HepG2 (cell line): ENCODE measurements around the gene ASTN2. TPM values are rescaled to one million over a fixed set of nuclear protein-coding genes. Genes with fewer than 3 reads are reported as not detected.

Experiments used
- ATAC-seq: fragments of 200-7000 bp; cut with Tn5 transposase; 3 replicates; pipeline ENCODE4 v1.9.1; 2020; ENCODE audit warnings: mild to moderate bottlenecking, moderate library complexity
- BruUV-seq: library from RNA; stranded (reverse); fragments of 400-500 nt; replicated peaks from 2 replicates; lab custom pipeline; 2021; lab: Mats Ljungman, UMichigan
- CTCF ChIA-PET: fragments of 300-600 bp; formaldehyde crosslinking; extraction: SDS; loops from one replicate; lab custom pipeline; 2021; ENCODE audit warnings: low total read pairs, inconsistent platforms, low intra/inter-chr PET ratio; lab: Yijun Ruan, JAX
- POLR2A ChIA-PET: fragments of 350-600 bp; sonication (Branson Sonifier 250); formaldehyde crosslinking; loops from one replicate; lab custom pipeline; 2020; ENCODE audit warnings: antibody characterized with exemption, inconsistent platforms; lab: Yijun Ruan, JAX
- DNase-seq: peaks from one replicate; pipeline ENCODE4 v3.0.0-alpha.2; 2015; ENCODE audit warnings: low spot score
- FAIRE-seq: peaks from 3 replicates; lab custom pipeline; 2011; peaks lifted over from hg19 to GRCh38; lab: Jason Lieb, UNC
- H2AFZ ChIP-seq: one replicate; pipeline ENCODE4 v1.6.1; 2011; ENCODE audit warnings: low read length, inconsistent platforms
- H3K27ac ChIP-seq: fragments of 300-600 bp; 3 replicates; pipeline ENCODE4 v1.8.0; 2011; ENCODE audit warnings: mixed run types, mild to moderate bottlenecking, mixed read lengths, low read length, inconsistent platforms; ENCODE audit not compliant: insufficient read depth; ENCODE audit errors: extremely low read length
- H3K27me3 ChIP-seq, 2 experiments: fragments of 200-600 bp in 1 of 2; 2 replicates in 1 of 2; 3 replicates in 1 of 2; pipeline versions ENCODE4 v1.6.0 to v1.8.0; 2011; ENCODE audit warnings: low read length in 2 of 2, mild to moderate bottlenecking in 2 of 2, moderate library complexity in 2 of 2, inconsistent platforms in 1 of 2; ENCODE audit not compliant: insufficient read depth in 2 of 2, control insufficient read depth in 1 of 2
- H3K36me3 ChIP-seq, 2 experiments: fragments of 200-600 bp in 1 of 2; replicated peaks in 1 of 2; 2 replicates in 1 of 2; 3 replicates in 1 of 2; pipeline versions ENCODE4 v1.5.1 to v1.8.0; 2011; ENCODE audit warnings: low read length in 2 of 2, inconsistent platforms in 1 of 2; ENCODE audit not compliant: insufficient read depth in 2 of 2, control insufficient read depth in 1 of 2
- H3K4me1 ChIP-seq: 2 replicates; pipeline ENCODE4 v1.5.1; 2012; ENCODE audit warnings: low read length, inconsistent platforms; ENCODE audit not compliant: insufficient read depth
- H3K4me2 ChIP-seq: 2 replicates; pipeline ENCODE4 v1.6.0; 2011; ENCODE audit warnings: low read depth, low read length, inconsistent platforms
- H3K4me3 ChIP-seq, 3 experiments: fragments of 200-600 bp in 1 of 3; sonication (generic), shearing (Covaris generic) in 1 of 3; replicated peaks in 1 of 3; 2 replicates each; pipeline ENCODE4 v1.5.1; 2011 to 2016; ENCODE audit warnings: low read length in 3 of 3, inconsistent platforms in 2 of 3, low read depth in 2 of 3, mild to moderate bottlenecking in 2 of 3, control low read depth in 1 of 3, mixed read lengths in 1 of 3; ENCODE audit not compliant: insufficient read depth in 1 of 3
- H3K79me2 ChIP-seq: one replicate; pipeline ENCODE4 v1.6.1; 2011; ENCODE audit warnings: low read length, inconsistent platforms; ENCODE audit not compliant: insufficient read depth
- H3K9ac ChIP-seq: 2 replicates; pipeline ENCODE4 v1.6.0; 2011; ENCODE audit warnings: mild to moderate bottlenecking, low read depth, low read length, inconsistent platforms; ENCODE audit not compliant: insufficient read depth
- H3K9me3 ChIP-seq: 2 replicates; pipeline ENCODE4 v1.5.1; 2012; ENCODE audit warnings: mild to moderate bottlenecking, low read length
- H4K20me1 ChIP-seq: 2 replicates; pipeline ENCODE4 v1.6.0; 2011; ENCODE audit warnings: inconsistent platforms, mild to moderate bottlenecking, low read length, moderate library complexity; ENCODE audit not compliant: insufficient read depth
- SOX5 ChIP-seq: IDR thresholded peaks from 2 replicates; pipeline ENCODE4 v1.6.1; 2016; ENCODE audit warnings: borderline replicate concordance
- SRF ChIP-seq: IDR thresholded peaks from 2 replicates; pipeline ENCODE4 v1.6.1; 2011; ENCODE audit warnings: mild to moderate bottlenecking, low read depth, low read length, moderate library complexity
- ZNF225 ChIP-seq: sonication (generic); formaldehyde crosslinking; IDR thresholded peaks from 2 replicates; pipeline ENCODE4 v1.4.0; 2020; ENCODE audit warnings: mild to moderate bottlenecking, missing genetic modification reagents
- ZNF510 ChIP-seq: sonication (generic); formaldehyde crosslinking; IDR thresholded peaks from 2 replicates; pipeline ENCODE4 v1.4.0; 2020; ENCODE audit warnings: low read depth, mild to moderate bottlenecking, missing genetic modification reagents
- ZNF558 ChIP-seq: sonication (generic); formaldehyde crosslinking; IDR thresholded peaks from 2 replicates; pipeline ENCODE4 v1.9.0; 2022; ENCODE audit warnings: mild to moderate bottlenecking, missing genetic modification reagents, borderline replicate concordance
- WGBS: methylation state at CpG from one replicate; pipeline ENCODE4 v1.1.6; 2017; ENCODE audit warnings: low lambda C conversion rate; 5-methylcytosine and 5-hydroxymethylcytosine counted together
- in situ Hi-C: cut with HindIII; loops from 2 replicates; pipeline ENCODE4 v1.10.0; 2017; ENCODE audit warnings: low pct_unique_long_range_greater_than_20kb; ENCODE audit not compliant: extremely low pct_ligation_motif_present
- intact Hi-C: fragments of 100-400 bp; cut with micrococcal nuclease; formaldehyde crosslinking; loops from one replicate; pipeline ENCODE4 v1.10.0; 2022; ENCODE audit not compliant: unreplicated experiment
- polyA plus RNA-seq, 8 experiments: library from polyadenylated mRNA; depleted of rRNA in 3 of 8; stranded (reverse) in 7 of 8; unstranded in 1 of 8; fragments of >200 nt; fragmentation: Illumina TruSeq in 4 of 8; extraction: Trizol in 4 of 8; gene quantifications; 2 replicates each; pipeline versions ENCODE4 v1.2.1 to v1.2.3, GENCODE V29; 2011 to 2016; ENCODE audit warnings: low read depth in 4 of 8, missing spikeins in 1 of 8, mixed read lengths in 1 of 8; ENCODE audit not compliant: insufficient read depth in 1 of 8
- total RNA-seq, 5 experiments: library from RNA; depleted of rRNA; stranded (reverse); fragments of >200 nt; fragmentation: Illumina TruSeq; extraction: Trizol; gene quantifications; 2 replicates each; pipeline ENCODE4 v1.2.3, GENCODE V29; 2016; ENCODE audit warnings: low read depth in 1 of 5
- TF ChIP-seq, protein P1 (sequence below): sonication (generic); formaldehyde crosslinking; IDR thresholded peaks from 2 replicates; pipeline ENCODE4 v1.9.0; 2021; ENCODE audit warnings: missing genetic modification reagents, mild to moderate bottlenecking, borderline replicate concordance
- TF ChIP-seq, protein P2 (sequence below): IDR thresholded peaks from 2 replicates; pipeline ENCODE4 v1.6.1; 2016; ENCODE audit warnings: mild to moderate bottlenecking

The ASTN2 gene
- total and polyA plus RNA-seq, 2 of the 13 experiments (the other 11 are each of a cell fraction or from before 2014, with no cell fraction given): 5.2 to 13.5 TPM

DNA sequence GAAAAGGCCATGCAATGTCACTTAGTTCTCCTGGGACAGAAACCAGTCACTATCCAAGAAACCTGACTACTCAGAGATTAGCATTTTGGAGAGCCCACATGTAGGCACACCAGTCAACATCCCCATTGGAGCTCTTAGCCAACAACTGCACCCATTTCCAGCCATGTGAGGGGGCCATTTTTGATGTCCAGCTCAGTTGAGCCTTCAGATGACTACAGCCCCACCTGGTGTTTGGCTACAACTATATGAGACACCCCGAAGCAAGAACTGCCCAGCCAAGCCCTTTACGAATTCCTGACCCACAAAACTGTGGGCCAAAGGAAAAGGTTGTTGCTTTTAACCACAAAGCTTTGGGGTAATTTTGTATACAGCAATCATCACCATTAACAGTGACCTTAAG lies 300.1 kb downstream of the ASTN2 start:
- DNase-seq (no peak), FAIRE-seq (no peak), ATAC-seq (no peak)
- H2AFZ ChIP-seq: no peak overlapping the region
- no peaks in the 10 kb centered on the region for H3K27me3 ChIP-seq
- no peak overlapping the region for H3K4me3 ChIP-seq
- no peak for TF ChIP-seq ZNF510
- TF ChIP-seq, protein P1, sequence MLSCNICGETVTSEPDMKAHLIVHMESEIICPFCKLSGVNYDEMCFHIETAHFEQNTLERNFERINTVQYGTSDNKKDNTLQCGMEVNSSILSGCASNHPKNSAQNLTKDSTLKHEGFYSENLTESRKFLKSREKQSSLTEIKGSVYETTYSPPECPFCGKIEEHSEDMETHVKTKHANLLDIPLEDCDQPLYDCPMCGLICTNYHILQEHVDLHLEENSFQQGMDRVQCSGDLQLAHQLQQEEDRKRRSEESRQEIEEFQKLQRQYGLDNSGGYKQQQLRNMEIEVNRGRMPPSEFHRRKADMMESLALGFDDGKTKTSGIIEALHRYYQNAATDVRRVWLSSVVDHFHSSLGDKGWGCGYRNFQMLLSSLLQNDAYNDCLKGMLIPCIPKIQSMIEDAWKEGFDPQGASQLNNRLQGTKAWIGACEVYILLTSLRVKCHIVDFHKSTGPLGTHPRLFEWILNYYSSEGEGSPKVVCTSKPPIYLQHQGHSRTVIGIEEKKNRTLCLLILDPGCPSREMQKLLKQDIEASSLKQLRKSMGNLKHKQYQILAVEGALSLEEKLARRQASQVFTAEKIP: no peak
- TF ChIP-seq SOX5 (CRISPR knock-in tag): no peak
- no peak for TF ChIP-seq SRF
- no peak for TF ChIP-seq ZNF225
- TF ChIP-seq ZNF558 (CRISPR knock-in tag): no peak
- TF ChIP-seq, protein P2, sequence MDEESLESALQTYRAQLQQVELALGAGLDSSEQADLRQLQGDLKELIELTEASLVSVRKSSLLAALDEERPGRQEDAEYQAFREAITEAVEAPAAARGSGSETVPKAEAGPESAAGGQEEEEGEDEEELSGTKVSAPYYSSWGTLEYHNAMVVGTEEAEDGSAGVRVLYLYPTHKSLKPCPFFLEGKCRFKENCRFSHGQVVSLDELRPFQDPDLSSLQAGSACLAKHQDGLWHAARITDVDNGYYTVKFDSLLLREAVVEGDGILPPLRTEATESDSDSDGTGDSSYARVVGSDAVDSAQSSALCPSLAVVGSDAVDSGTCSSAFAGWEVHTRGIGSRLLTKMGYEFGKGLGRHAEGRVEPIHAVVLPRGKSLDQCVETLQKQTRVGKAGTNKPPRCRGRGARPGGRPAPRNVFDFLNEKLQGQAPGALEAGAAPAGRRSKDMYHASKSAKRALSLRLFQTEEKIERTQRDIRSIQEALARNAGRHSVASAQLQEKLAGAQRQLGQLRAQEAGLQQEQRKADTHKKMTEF (CRISPR knock-in tag): no peak
- CTCF ChIA-PET: no interaction called here
- H3K9ac ChIP-seq: no peak overlapping the region
- intact Hi-C loops (no loop called here), in situ Hi-C loops (no loop called here)
- H3K36me3 ChIP-seq: no peaks in the 10 kb centered on the region
- H3K27ac ChIP-seq: no peak overlapping the region
- POLR2A ChIA-PET: no interaction called here
- H3K9me3 ChIP-seq: no peaks in the 10 kb centered on the region
- no CpG with 5 or more reads among the region's 2 CpGs for WGBS
- H4K20me1 ChIP-seq: no peaks in the 10 kb centered on the region
- no peaks in the 10 kb centered on the region for H3K79me2 ChIP-seq
- BruUV-seq: no TSS peak
- H3K4me2 ChIP-seq: no peak overlapping the region
- no peaks in the 10 kb centered on the region for H3K4me1 ChIP-seq
